CD8-positive, alpha-beta memory T cell (primary cell): ENCODE measurements around the gene TMEM131L. TPM values are rescaled to one million over a fixed set of nuclear protein-coding genes. Genes with fewer than 3 reads are reported as not detected.
"Not testable (repeated sequence)": the region's sequence is repeated elsewhere in the genome, so short reads cannot be mapped to it uniquely, and the experiment has no call there.

ENCODE experiments used
- CTCF ChIA-PET: fragments of 350-600 bp; sonication (Branson Sonifier 250); formaldehyde crosslinking; loops from one replicate; lab custom pipeline; 2021; ENCODE audit warnings: antibody characterized with exemption; lab: Charles Lee
- POLR2A ChIA-PET: fragments of 350-600 bp; sonication (Branson Sonifier 250); formaldehyde crosslinking; loops from one replicate; lab custom pipeline; 2021; ENCODE audit warnings: antibody characterized with exemption; lab: Charles Lee
- DNase-seq, 5 donors: peaks; one replicate each; pipeline versions ENCODE4 v3.0.0 to v3.0.0-alpha.2; 2020 to 2022; ENCODE audit warnings: mixed read lengths in 1 of 5
- H3K27ac ChIP-seq: one replicate; pipeline ENCODE4 v1.7.0; 2013; ENCODE audit warnings: low read depth, mild to moderate bottlenecking, low read length, moderate library complexity
- H3K27me3 ChIP-seq: 2 replicates; pipeline ENCODE4 v1.7.0; 2013; ENCODE audit warnings: low read length, mild to moderate bottlenecking; ENCODE audit not compliant: insufficient read depth, poor library complexity, severe bottlenecking
- H3K36me3 ChIP-seq: 2 replicates; pipeline ENCODE4 v1.7.0; 2013; ENCODE audit warnings: mild to moderate bottlenecking, low read length, moderate library complexity; ENCODE audit not compliant: insufficient read depth
- H3K4me1 ChIP-seq: 2 replicates; pipeline ENCODE4 v1.7.0; 2013; ENCODE audit warnings: mild to moderate bottlenecking, low read length, moderate library complexity; ENCODE audit not compliant: insufficient read depth
- H3K4me3 ChIP-seq: 2 replicates; pipeline ENCODE4 v1.7.0; 2013; ENCODE audit warnings: mild to moderate bottlenecking, low read length
- H3K9me3 ChIP-seq: 2 replicates; pipeline ENCODE4 v1.7.0; 2013; ENCODE audit warnings: mild to moderate bottlenecking, low read length
- H3K27ac Mint-ChIP-seq, 8 donors: one replicate each; pipeline ENCODE4 v1.8.0; 2020 to 2021; ENCODE audit warnings: mixed read lengths in 8 of 8, mild to moderate bottlenecking in 6 of 8, inconsistent platforms in 3 of 8, moderate library complexity in 3 of 8
- H3K27me3 Mint-ChIP-seq, 2 donors: one replicate each; pipeline ENCODE4 v1.8.0; 2020 to 2021; ENCODE audit warnings: mixed read lengths in 2 of 2, mild to moderate bottlenecking in 1 of 2, moderate library complexity in 1 of 2
- H3K36me3 Mint-ChIP-seq, 3 donors: one replicate each; pipeline ENCODE4 v1.8.0; 2020 to 2021; ENCODE audit warnings: mixed read lengths in 3 of 3, inconsistent platforms in 1 of 3, mild to moderate bottlenecking in 1 of 3
- H3K4me1 Mint-ChIP-seq, 3 donors: one replicate each; pipeline ENCODE4 v1.8.0; 2020 to 2021; ENCODE audit warnings: mixed read lengths in 3 of 3, inconsistent platforms in 1 of 3, mild to moderate bottlenecking in 1 of 3
- H3K4me3 Mint-ChIP-seq, 7 donors: one replicate each; pipeline ENCODE4 v1.8.0; 2020 to 2021; ENCODE audit warnings: mixed read lengths in 7 of 7, mild to moderate bottlenecking in 6 of 7, moderate library complexity in 4 of 7, inconsistent platforms in 2 of 7
- H3K9me3 Mint-ChIP-seq, 5 donors: one replicate each; pipeline ENCODE4 v1.8.0; 2020 to 2022; ENCODE audit warnings: mixed read lengths in 5 of 5, mild to moderate bottlenecking in 3 of 5, moderate library complexity in 2 of 5, inconsistent platforms in 1 of 5
- polyA plus RNA-seq: library from polyadenylated mRNA; unstranded; fragments of 300-500 nt; fragmentation: Illumina TruSeq; gene quantifications from one replicate; pipeline ENCODE4 v1.2.3, GENCODE V29; 2021
- total RNA-seq, 2 experiments: library from RNA; stranded (reverse); gene quantifications; one replicate each; pipeline ENCODE4 v1.2.3, GENCODE V29; 2021

The TMEM131L gene
- total and polyA plus RNA-seq, 3 experiments from 2014 or later = 28.1 to 29.6 (median 28.6) TPM

GRCh38 chr4:153499005-153499404, 32.8 kb downstream of the TMEM131L start:
- no peak for DNase-seq
- H3K4me3 ChIP-seq = no peak overlapping the region

GRCh38 chr4:153501578-153501977, 35.4 kb downstream of the TMEM131L start:
- Mint-ChIP-seq H3K36me3 (peaks cover 0 to 27% (median 3%) of the 10 kb centered on the region in 3 donors), H3K9me3 (no peaks in the 10 kb centered on the region), H3K27me3 (no peaks in the 10 kb centered on the region), H3K27ac (peak overlapping the region; percentile 55 to 93 (median 74)), H3K4me1 (peaks cover 74 to 86% (median 85%) of the 10 kb centered on the region in 3 donors), H3K4me3 (peak overlapping the region in 1 of 7 donors; percentile 62)
- Histone ChIP-seq H3K27me3 (no peaks in the 10 kb centered on the region), H3K36me3 (no peaks in the 10 kb centered on the region), H3K4me1 (peaks cover 80% of the 10 kb centered on the region), H3K9me3 (no peaks in the 10 kb centered on the region), H3K4me3 (no peak overlapping the region), H3K27ac (no peak overlapping the region)
- DNase-seq = no peak
- CTCF ChIA-PET = interaction anchor here (0.9 to 1.1 kb wide), 2 partner anchors 47 to 70 kb away, joined by 3 read pairs; no protein-coding TSS in a partner anchor
- POLR2A ChIA-PET = interaction anchor here (0.7 kb wide), 1 partner anchor 36 kb away, joined by 6 read pairs; no protein-coding TSS in a partner anchor

More at GRCh38 chr4:153499005-153499404, 32.8 kb downstream of the TMEM131L start:
- H3K27ac ChIP-seq = no peak overlapping the region
- peak overlapping the region; percentile 84 to 100 (median 94) for H3K27ac Mint-ChIP-seq
- H3K9me3 Mint-ChIP-seq = no peaks in the 10 kb centered on the region
- no peaks in the 10 kb centered on the region for H3K36me3 ChIP-seq
- H3K9me3 ChIP-seq = no peaks in the 10 kb centered on the region
- H3K27me3 ChIP-seq = no peaks in the 10 kb centered on the region
- ChIA-PET POLR2A (interaction anchor here (0.7 to 1.5 kb wide), 2 partner anchors 18 to 33 kb away, joined by 4 to 7 read pairs; no protein-coding TSS in a partner anchor), CTCF (interaction anchor here (1.0 to 1.9 kb wide), 2 partner anchors 13 to 25 kb away, joined by 3 to 4 read pairs; no protein-coding TSS in a partner anchor)
- H3K36me3 Mint-ChIP-seq = peaks cover 0 to 26% (median 0%) of the 10 kb centered on the region in 3 donors
- peak overlapping the region in 5 of 7 donors; percentile 19 to 74 (median 73) for H3K4me3 Mint-ChIP-seq
- H3K27me3 Mint-ChIP-seq = no peaks in the 10 kb centered on the region
- peaks cover 96% of the 10 kb centered on the region for H3K4me1 ChIP-seq
- H3K4me1 Mint-ChIP-seq = peaks cover 85 to 95% (median 93%) of the 10 kb centered on the region in 3 donors

DNA sequence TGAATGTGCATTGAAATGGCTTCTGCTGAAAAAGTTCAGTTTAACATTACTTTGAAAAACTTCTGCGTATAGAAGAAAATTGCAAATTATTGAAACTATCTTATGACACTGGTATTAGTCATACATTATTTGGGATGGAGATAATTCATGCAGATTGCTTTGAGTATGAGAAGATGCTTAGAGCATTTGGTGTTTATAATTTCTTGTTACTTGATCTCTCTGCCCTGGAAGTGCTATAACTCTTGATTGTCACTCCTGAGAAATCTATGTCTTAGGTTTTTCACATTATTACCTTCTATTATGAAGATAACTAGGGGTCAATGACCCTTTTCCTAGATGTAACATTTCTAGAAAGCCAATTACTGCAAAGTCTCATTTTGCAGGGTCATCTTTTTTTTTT, 36.4 kb downstream of the TMEM131L start:
- H3K27ac Mint-ChIP-seq = peak overlapping the region in 7 of 8 donors; percentile 12 to 81 (median 62)
- ChIA-PET CTCF (no interaction called here), POLR2A (no interaction called here)
- no peaks in the 10 kb centered on the region for H3K9me3 Mint-ChIP-seq
- no peaks in the 10 kb centered on the region for H3K36me3 ChIP-seq
- H3K4me1 ChIP-seq = peaks cover 75% of the 10 kb centered on the region
- no peak overlapping the region for H3K4me3 ChIP-seq
- no peaks in the 10 kb centered on the region for H3K27me3 ChIP-seq
- no peak overlapping the region for H3K27ac ChIP-seq
- H3K9me3 ChIP-seq = no peaks in the 10 kb centered on the region
- H3K36me3 Mint-ChIP-seq = peaks cover 0 to 33% (median 3%) of the 10 kb centered on the region in 3 donors
- DNase-seq = no peak
- no peaks in the 10 kb centered on the region for H3K27me3 Mint-ChIP-seq
- peak overlapping the region in 3 of 7 donors; percentile 9 to 62 (median 32) for H3K4me3 Mint-ChIP-seq
- peaks cover 75 to 87% (median 86%) of the 10 kb centered on the region in 3 donors for H3K4me1 Mint-ChIP-seq

DNA sequence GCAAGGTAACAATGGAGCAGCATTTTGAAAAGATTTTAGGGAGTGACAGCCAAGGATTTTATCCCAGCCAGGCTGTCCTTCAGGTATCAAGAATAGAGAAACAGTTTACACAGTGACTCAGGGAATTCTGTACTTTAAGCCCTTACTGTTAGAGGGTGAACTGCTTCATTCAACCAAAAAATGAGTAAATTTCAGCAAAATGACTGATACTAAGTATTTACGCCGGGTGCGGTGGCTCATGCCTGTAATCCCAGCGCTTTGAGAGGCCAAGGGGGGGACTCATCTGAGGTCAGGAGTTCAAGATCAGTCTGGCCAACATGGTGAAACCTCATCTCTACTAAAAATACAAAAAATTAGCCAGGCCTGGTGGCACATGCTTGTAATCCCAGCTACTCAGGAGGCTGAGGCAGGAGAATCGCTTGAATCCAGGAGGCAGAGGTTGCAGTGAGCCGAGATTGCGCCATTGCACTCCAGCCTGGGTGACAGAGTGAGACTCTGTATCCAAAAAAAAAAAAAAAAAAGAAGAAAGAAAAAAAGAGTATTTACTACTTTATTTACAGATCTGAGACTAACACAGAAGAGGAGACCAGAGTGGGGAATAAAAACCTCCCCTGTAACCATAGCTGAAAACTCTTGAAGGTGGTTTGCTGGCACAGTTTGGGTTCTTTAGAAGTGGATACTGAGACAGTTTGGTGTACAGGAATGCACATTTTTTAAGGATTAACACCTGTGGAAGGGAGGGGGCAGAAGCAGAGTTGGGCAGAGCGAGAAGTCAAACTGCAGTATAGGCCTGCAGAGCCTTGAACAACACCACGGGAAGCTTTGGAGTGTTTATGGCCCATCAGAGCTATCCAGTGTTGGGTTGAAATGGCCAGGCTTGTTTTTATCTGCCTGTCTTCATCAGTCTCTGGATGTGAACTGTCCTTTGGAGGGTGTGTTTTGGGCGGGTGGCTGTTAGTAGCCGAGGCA, 40.5 kb downstream of the TMEM131L start:
- Histone ChIP-seq H3K27me3 (no peaks in the 10 kb centered on the region), H3K9me3 (no peaks in the 10 kb centered on the region), H3K27ac (no peak overlapping the region), H3K36me3 (no peaks in the 10 kb centered on the region), H3K4me1 (peaks cover 36% of the 10 kb centered on the region), H3K4me3 (no peak overlapping the region)
- CTCF ChIA-PET = no interaction called here
- POLR2A ChIA-PET = no interaction called here
- Mint-ChIP-seq H3K36me3 (peaks cover 4 to 50% (median 7%) of the 10 kb centered on the region in 3 donors), H3K4me3 (no peak overlapping the region), H3K27ac (peak overlapping the region; percentile 63 to 92 (median 68)), H3K27me3 (no peaks in the 10 kb centered on the region), H3K9me3 (no peaks in the 10 kb centered on the region), H3K4me1 (peaks cover 52 to 76% (median 75%) of the 10 kb centered on the region in 3 donors)
- no peak for DNase-seq

DNA sequence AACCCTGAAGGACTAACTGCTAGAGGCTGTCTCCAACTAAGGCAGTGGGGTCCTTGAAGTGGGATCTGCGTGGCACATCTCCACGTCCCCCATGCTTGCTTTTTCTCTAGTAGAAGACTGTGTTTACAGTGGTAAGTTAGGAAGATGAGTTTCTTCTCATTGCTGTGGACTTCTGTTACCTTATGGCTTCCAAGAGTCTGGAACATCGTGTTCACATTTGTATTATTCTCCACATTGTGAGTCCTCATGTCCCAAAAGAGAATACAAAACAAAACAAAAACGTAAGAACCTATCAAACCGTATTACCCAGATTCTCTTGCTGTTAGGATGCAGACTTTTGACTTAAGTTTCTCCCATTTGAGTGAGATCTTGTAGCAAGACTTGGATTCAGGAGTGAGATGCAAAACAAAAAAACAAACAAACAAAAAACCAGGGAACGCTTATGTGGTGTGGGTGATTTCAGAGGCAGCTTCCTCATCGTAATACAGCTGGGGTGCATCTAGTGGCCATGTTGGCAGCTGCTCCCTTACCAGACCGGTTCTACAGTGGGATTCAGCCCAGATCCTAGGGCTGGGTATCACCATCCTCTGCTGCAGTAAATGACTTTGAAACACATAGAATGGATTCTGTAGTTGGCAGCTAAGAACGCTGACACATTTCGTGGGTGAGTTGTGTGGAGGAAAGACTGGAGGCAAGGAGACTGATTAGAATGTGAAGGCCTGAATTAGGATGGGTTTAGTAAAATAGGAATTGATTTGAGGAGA, 41.3 kb downstream of the TMEM131L start:
- Histone ChIP-seq H3K27me3 (no peaks in the 10 kb centered on the region), H3K36me3 (no peaks in the 10 kb centered on the region), H3K4me1 (peaks cover 35% of the 10 kb centered on the region), H3K9me3 (no peaks in the 10 kb centered on the region), H3K27ac (no peak overlapping the region), H3K4me3 (no peak overlapping the region)
- ChIA-PET POLR2A (no interaction called here), CTCF (no interaction called here)
- DNase-seq = no peak
- no peaks in the 10 kb centered on the region for H3K9me3 Mint-ChIP-seq
- H3K27ac Mint-ChIP-seq = peak overlapping the region; percentile 15 to 95 (median 49)
- no peaks in the 10 kb centered on the region for H3K27me3 Mint-ChIP-seq
- H3K36me3 Mint-ChIP-seq = peaks cover 4 to 51% (median 7%) of the 10 kb centered on the region in 3 donors
- H3K4me3 Mint-ChIP-seq = no peak overlapping the region
- H3K4me1 Mint-ChIP-seq = peaks cover 53 to 78% (median 75%) of the 10 kb centered on the region in 3 donors

- H3K27me3 Mint-ChIP-seq, H3K36me3 ChIP-seq, H3K9me3 ChIP-seq, CTCF ChIA-PET, H3K27ac ChIP-seq, H3K4me3 Mint-ChIP-seq, H3K4me3 ChIP-seq, H3K9me3 Mint-ChIP-seq, DNase-seq, H3K27me3 ChIP-seq: not testable (repeated sequence)
- H3K4me1 ChIP-seq = peaks cover 27% of the 10 kb centered on the region
- peaks cover 57 to 82% (median 78%) of the 10 kb centered on the region in 3 donors for H3K4me1 Mint-ChIP-seq
- H3K36me3 Mint-ChIP-seq = peaks cover 4 to 53% (median 7%) of the 10 kb centered on the region in 3 donors
- POLR2A ChIA-PET = interaction anchor here (0.6 to 0.7 kb wide), 2 partner anchors 87 to 394 kb away, joined by 4 to 6 read pairs; no protein-coding TSS in a partner anchor
- H3K27ac Mint-ChIP-seq = peak overlapping the region in 2 of 8 donors; percentile 26 to 48
These were observed 43.1 kb downstream of the TMEM131L start for GRCh38 chr4:153509212-153509611.

DNA sequence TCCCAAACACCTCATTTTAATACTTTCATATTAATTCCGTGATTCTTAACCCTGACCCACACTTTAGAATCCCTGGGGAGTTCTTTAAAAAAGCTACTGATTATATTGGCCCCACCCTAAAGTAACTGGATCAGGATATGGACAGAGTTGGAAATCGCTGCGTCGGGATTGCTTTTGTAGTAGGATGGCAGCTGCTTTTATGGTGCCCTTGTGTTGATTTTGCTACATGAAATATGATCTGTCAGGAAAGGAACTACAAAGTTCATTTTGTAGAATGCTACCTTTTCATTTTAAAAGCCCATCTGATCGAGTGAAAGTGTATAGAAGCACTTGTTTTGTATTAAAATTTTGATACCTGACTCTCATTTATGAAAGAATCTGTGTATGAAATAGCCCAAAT, 43.6 kb downstream of the TMEM131L start:
- no peak overlapping the region for H3K4me3 ChIP-seq
- H3K27ac ChIP-seq = no peak overlapping the region
- Mint-ChIP-seq H3K4me1 (peaks cover 58 to 81% (median 78%) of the 10 kb centered on the region in 3 donors), H3K4me3 (no peak overlapping the region), H3K27ac (peak overlapping the region in 2 of 8 donors; percentile 23 to 26), H3K36me3 (peaks cover 2 to 51% (median 7%) of the 10 kb centered on the region in 3 donors), H3K9me3 (no peaks in the 10 kb centered on the region), H3K27me3 (no peaks in the 10 kb centered on the region)
- ChIA-PET CTCF (interaction anchor here (1.6 kb wide), 1 partner anchor 17 kb away, joined by 3 read pairs; no protein-coding TSS in a partner anchor), POLR2A (no interaction called here)
- H3K4me1 ChIP-seq = peaks cover 28% of the 10 kb centered on the region
- no peaks in the 10 kb centered on the region for H3K9me3 ChIP-seq
- no peak for DNase-seq
- H3K27me3 ChIP-seq = no peaks in the 10 kb centered on the region
- no peaks in the 10 kb centered on the region for H3K36me3 ChIP-seq
